ENCODE data around the gene ROGDI.

- TF ChIP-seq CTCF (IDR thresholded peaks at IDR 0.05) (no peak), POLR2A (IDR thresholded peaks at IDR 0.05) (no peak)
Observed at GRCh38 chr16:4830408-4830807, 28.0 kb upstream of the ROGDI start.
